ENCODE data around the gene CCDC146. TPM values are rescaled to one million over a fixed set of nuclear protein-coding genes. Genes with fewer than 3 reads are reported as not detected.
"Not testable (repeated sequence)": the region's sequence is repeated elsewhere in the genome, so short reads cannot be mapped to it uniquely, and the experiment has no call there.

CCDC146 gene
- total RNA-seq, 1 experiment from 2014 or later: 1.1 TPM

DNA sequence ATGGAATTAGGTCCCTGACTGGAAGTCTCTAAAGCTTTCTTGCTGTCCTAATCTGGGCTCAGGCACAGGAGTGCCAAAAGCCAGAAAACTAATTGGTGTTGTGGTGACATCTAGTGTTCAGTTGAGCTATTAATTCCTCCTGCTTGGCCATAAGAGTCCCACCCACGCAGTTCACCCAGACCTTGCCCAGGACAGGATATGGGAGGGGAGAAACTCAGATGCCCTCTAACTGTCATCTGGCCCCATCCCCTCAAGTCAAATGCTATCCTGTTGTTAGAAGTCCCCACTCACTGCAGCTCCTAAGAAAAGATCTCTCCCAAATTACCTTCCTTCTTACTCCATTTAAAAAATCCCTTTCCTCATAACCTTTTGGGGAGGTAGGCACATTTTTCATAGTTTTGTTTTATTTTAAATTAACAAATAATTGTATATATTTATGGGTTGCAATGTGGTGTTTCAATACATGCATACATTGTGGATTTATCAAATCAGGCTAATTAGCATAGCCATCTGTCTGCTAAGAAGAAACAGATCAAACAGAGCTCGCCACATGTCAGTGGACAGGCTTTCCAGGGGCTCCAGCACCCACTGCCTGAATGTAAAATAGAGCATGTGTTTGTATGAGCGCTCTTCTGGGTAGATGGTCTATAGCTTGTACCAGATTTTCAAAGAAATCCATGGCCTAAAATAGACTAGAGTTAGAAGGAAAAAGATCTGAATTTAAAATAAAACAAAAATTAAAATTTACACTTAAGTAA lies 209.7 kb downstream of the CCDC146 start (continued):
- TF ChIP-seq ZNF121 (CRISPR knock-in tag; IDR thresholded peaks at IDR 0.05): no peak
- TF ChIP-seq, protein P1, sequence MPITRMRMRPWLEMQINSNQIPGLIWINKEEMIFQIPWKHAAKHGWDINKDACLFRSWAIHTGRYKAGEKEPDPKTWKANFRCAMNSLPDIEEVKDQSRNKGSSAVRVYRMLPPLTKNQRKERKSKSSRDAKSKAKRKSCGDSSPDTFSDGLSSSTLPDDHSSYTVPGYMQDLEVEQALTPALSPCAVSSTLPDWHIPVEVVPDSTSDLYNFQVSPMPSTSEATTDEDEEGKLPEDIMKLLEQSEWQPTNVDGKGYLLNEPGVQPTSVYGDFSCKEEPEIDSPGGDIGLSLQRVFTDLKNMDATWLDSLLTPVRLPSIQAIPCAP (CRISPR knock-in tag; IDR thresholded peaks at IDR 0.05): no peak
- TF ChIP-seq, protein P2, sequence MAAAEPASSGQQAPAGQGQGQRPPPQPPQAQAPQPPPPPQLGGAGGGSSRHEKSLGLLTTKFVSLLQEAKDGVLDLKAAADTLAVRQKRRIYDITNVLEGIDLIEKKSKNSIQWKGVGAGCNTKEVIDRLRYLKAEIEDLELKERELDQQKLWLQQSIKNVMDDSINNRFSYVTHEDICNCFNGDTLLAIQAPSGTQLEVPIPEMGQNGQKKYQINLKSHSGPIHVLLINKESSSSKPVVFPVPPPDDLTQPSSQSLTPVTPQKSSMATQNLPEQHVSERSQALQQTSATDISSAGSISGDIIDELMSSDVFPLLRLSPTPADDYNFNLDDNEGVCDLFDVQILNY (CRISPR knock-in tag; IDR thresholded peaks at IDR 0.05): no peak

DNA sequence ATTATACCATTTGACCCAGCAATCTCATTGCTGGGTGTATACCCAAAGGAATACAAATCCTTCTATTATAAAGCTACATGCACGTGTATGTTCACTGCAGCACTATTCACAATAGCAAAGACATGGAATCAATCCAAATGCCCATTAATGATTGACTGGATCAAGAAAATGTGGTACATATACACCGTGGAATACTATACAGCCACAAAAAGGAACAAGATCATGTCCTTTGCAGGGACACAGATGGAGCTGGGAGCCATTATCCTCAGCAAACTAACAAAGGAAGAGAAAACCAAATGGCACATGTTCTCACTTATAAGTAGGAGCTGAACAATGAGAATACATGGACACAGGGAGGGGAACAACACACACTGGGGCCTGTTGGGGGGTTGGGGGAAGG lies 211.6 kb downstream of the CCDC146 start:
- H3K9me3 Mint-ChIP-seq: not testable (repeated sequence)

GRCh38 chr7:77335581-77335980 lies 213.2 kb downstream of the CCDC146 start:
- ATAC-seq (no peak), DNase-seq (ENCODE audit: low spot score) (no peak)
- H3K4me1 Mint-ChIP-seq: no peaks in the 10 kb centered on the region; the same call in 1 of the 2 replicates
- CTCF ChIA-PET: interaction anchor here (1.1 kb wide), 1 partner anchor 89 kb away, joined by 3 read pairs; no protein-coding TSS in a partner anchor
- 0 out of 2 replicates have a peak, but pooled peaks cover 3% of the 10 kb centered on the region for H3K27me3 Mint-ChIP-seq (ENCODE audit: low read depth)
- no peak overlapping the region for H3K4me3 Mint-ChIP-seq
- TF ChIP-seq ATF2 (CRISPR knock-in tag; IDR thresholded peaks at IDR 0.05; ENCODE audit: borderline replicate concordance, low read depth) (no peak), CREM (CRISPR knock-in tag; IDR thresholded peaks at IDR 0.05) (no peak), CREB1 (CRISPR knock-in tag; IDR thresholded peaks at IDR 0.05) (no peak), RORB (CRISPR knock-in tag; IDR thresholded peaks at IDR 0.05) (no peak), SMAD4 (CRISPR knock-in tag; IDR thresholded peaks at IDR 0.05) (no peak), ZNF317 (CRISPR knock-in tag; IDR thresholded peaks at IDR 0.05; ENCODE audit: borderline replicate concordance, low read depth) (no peak), ZNF396 (CRISPR knock-in tag; IDR thresholded peaks at IDR 0.05; ENCODE audit: borderline replicate concordance) (no peak), ZNF671 (CRISPR knock-in tag; IDR thresholded peaks at IDR 0.05) (no peak)
- H3K9me3 Mint-ChIP-seq: 0 out of 2 replicates have a peak, but pooled peaks cover 4% of the 10 kb centered on the region
- H3K27ac Mint-ChIP-seq: no peak overlapping the region
- peaks cover 8% of the 10 kb centered on the region for H3K36me3 Mint-ChIP-seq
- POLR2A ChIA-PET: no interaction called here

More for the DNA sequence above, 211.6 kb downstream of the CCDC146 start:
- DNase-seq (ENCODE audit: low spot score); CTCF ChIA-PET; H3K4me3 Mint-ChIP-seq; H3K27ac Mint-ChIP-seq; H3K27me3 Mint-ChIP-seq (ENCODE audit: low read depth); ATAC-seq; H3K36me3 Mint-ChIP-seq; H3K4me1 Mint-ChIP-seq; POLR2A ChIA-PET: not testable (repeated sequence)

GRCh38 chr7:77337456-77337990 lies 215.1 kb downstream of the CCDC146 start:
- H3K27me3 Mint-ChIP-seq (ENCODE audit: low read depth): 0 out of 2 replicates have a peak, but pooled peaks cover 6% of the 10 kb centered on the region
- ATAC-seq: no peak
- ChIA-PET POLR2A (no interaction called here), CTCF (no interaction called here)
- no peak for DNase-seq (ENCODE audit: low spot score)
- no peak overlapping the region for H3K4me3 Mint-ChIP-seq
- H3K27ac Mint-ChIP-seq: no peak overlapping the region
- 0 out of 2 replicates have a peak, but pooled peaks cover 4% of the 10 kb centered on the region for H3K9me3 Mint-ChIP-seq
- H3K36me3 Mint-ChIP-seq: peaks cover 13% of the 10 kb centered on the region
- no peaks in the 10 kb centered on the region; the same call in 1 of the 2 replicates for H3K4me1 Mint-ChIP-seq
- TF ChIP-seq JAZF1 (CRISPR knock-in tag; IDR thresholded peaks at IDR 0.05): no peak
- TF ChIP-seq FOXJ3 (CRISPR knock-in tag; IDR thresholded peaks at IDR 0.05; ENCODE audit: borderline replicate concordance): no peak
- no peak for TF ChIP-seq TP53 (CRISPR knock-in tag; IDR thresholded peaks at IDR 0.05)
- TF ChIP-seq, protein P3, sequence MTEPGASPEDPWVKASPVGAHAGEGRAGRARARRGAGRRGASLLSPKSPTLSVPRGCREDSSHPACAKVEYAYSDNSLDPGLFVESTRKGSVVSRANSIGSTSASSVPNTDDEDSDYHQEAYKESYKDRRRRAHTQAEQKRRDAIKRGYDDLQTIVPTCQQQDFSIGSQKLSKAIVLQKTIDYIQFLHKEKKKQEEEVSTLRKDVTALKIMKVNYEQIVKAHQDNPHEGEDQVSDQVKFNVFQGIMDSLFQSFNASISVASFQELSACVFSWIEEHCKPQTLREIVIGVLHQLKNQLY (CRISPR knock-in tag; IDR thresholded peaks at IDR 0.05): no peak
- no peak for TF ChIP-seq ZNF425 (CRISPR knock-in tag; conservative IDR thresholded peaks at IDR 0.05)
- TF ChIP-seq, protein P4, sequence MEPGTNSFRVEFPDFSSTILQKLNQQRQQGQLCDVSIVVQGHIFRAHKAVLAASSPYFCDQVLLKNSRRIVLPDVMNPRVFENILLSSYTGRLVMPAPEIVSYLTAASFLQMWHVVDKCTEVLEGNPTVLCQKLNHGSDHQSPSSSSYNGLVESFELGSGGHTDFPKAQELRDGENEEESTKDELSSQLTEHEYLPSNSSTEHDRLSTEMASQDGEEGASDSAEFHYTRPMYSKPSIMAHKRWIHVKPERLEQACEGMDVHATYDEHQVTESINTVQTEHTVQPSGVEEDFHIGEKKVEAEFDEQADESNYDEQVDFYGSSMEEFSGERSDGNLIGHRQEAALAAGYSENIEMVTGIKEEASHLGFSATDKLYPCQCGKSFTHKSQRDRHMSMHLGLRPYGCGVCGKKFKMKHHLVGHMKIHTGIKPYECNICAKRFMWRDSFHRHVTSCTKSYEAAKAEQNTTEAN (CRISPR knock-in tag; IDR thresholded peaks at IDR 0.05): no peak
- no peak for TF ChIP-seq AFF4 (CRISPR knock-in tag; IDR thresholded peaks at IDR 0.05; ENCODE audit: borderline replicate concordance)

Measured in WTC11 (cell line).